Upper lobe of left lung (tissue), 6 donors: Measurements from ENCODE around the gene JMJD1C. TPM values are rescaled to one million over a fixed set of nuclear protein-coding genes. Genes with fewer than 3 reads are reported as not detected.

ENCODE experiments used
- ATAC-seq, 2 donors: fragments of 200-7000 bp; cut with Tn5 transposase; one replicate each; pipeline ENCODE4 v1.9.1; 2022; ENCODE audit warnings: mild to moderate bottlenecking in 2 of 2, moderate library complexity in 2 of 2; ENCODE audit not compliant: low FRiP score in 2 of 2
- DNase-seq, 2 donors: peaks; one replicate each; pipeline ENCODE4 v3.0.0-alpha.2; 2019 to 2020
- H3K27ac ChIP-seq, 4 donors: fragments of 200-600 bp; sonication (generic); one replicate each; pipeline ENCODE4 v1.5.1; 2016 to 2019
- H3K27me3 ChIP-seq, 4 donors: fragments of 200-600 bp; sonication (generic); one replicate each; pipeline ENCODE4 v1.5.1; 2017 to 2019
- H3K36me3 ChIP-seq, 4 donors: fragments of 200-600 bp; sonication (generic); one replicate each; pipeline ENCODE4 v1.5.1; 2016 to 2019
- H3K4me1 ChIP-seq, 4 donors: fragments of 200-600 bp; sonication (generic); one replicate each; pipeline ENCODE4 v1.5.1; 2018 to 2019
- H3K4me3 ChIP-seq, 4 donors: fragments of 200-600 bp; sonication (generic); one replicate each; pipeline ENCODE4 v1.5.1; 2017 to 2019; ENCODE audit warnings: mild to moderate bottlenecking in 2 of 4, moderate library complexity in 1 of 4
- H3K9me3 ChIP-seq, 4 donors: fragments of 200-600 bp; sonication (generic); one replicate each; pipeline ENCODE4 v1.5.1; 2018 to 2019
- EP300 ChIP-seq, 4 donors: sonication (generic); formaldehyde crosslinking; IDR thresholded peaks; one replicate each; pipeline ENCODE4 v1.5.1; 2017; ENCODE audit warnings: antibody characterized with exemption in 4 of 4, control low read depth in 2 of 4
- POLR2A ChIP-seq, 4 donors: fragments of 450-650 bp; IDR thresholded peaks; one replicate each; pipeline ENCODE4 v1.5.1; 2016 to 2017; ENCODE audit warnings: antibody characterized with exemption in 4 of 4, mild to moderate bottlenecking in 2 of 4
- POLR2AphosphoS5 ChIP-seq, 2 donors: sonication (generic); formaldehyde crosslinking; IDR thresholded peaks; one replicate each; pipeline ENCODE4 v1.5.1; 2017; ENCODE audit warnings: antibody characterized with exemption in 2 of 2
- WGBS, 2 donors: methylation state at CpG; one replicate each; pipeline ENCODE4 v1.1.5; 2017 to 2018; 5-methylcytosine and 5-hydroxymethylcytosine counted together
- total RNA-seq, 6 donors: library from RNA; depleted of rRNA in 4 of 6; stranded (reverse); fragments of >200 nt in 4 of 6; gene quantifications; one replicate each; pipeline versions ENCODE4 v1.1.0 to v1.2.1, GENCODE V29; 2016 to 2021
- TF ChIP-seq, protein P1 (sequence below), 6 experiments: fragments of 450-650 bp in 4 of 6; fragments of 200-600 bp in 2 of 6; sonication (generic) in 2 of 6; IDR thresholded peaks; one replicate each; pipeline ENCODE4 v1.5.1; 2016 to 2019; ENCODE audit warnings: antibody characterized with exemption in 6 of 6
- donor health status: DM: no; HTN: no; CAD: no; lungs with moderate emphysema.
- donor health status: DM: no; HTN: yes; CAD: no; lungs with severe emphysema.

Gene JMJD1C
- total RNA-seq, 6 donors from 2014 or later, result 80.2 to 130 (median 94.2) TPM

DNA sequence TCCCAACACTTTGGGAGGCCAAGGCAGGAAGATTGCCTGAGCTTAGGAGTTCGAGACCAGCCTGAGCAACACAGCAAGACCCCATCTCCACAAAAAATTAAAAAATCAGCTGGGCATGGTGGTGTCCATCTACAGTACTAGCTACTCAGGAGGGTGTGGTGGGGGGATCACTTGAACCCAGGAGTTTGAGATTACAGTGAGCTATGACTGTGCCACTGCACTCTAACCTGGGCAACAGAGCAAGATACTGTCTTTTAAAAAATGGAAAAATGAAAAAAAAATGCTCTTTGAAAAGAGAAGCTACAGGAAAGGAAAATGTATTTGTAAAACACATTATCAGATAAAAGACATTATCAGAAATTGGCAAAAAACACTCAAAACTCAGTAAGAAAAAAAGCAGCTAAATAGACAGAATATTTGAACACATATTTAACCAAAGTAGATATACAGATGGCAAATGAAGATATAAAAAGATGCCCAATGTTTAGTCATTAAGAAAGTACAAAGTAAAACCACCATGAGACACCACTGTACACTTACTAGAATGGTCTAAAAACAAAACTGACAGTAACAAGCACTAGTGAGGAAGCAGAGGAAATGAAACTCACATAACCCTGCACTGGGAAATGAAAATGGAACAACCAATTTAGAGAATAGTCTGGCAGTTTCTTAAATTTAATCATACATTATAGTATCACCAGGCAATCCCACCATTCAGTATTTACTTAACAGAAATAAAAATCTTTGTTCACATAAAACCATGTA is 292.1 kb downstream of the JMJD1C start:
- H3K4me1 ChIP-seq, result peaks cover 0 to 5% (median 3%) of the 10 kb centered on the region in 4 donors
- WGBS, 2 donors, result 91 to 93% methylated on average over 1 of the region's 1 CpG
- no peak overlapping the region for H3K4me3 ChIP-seq
- no peak overlapping the region for H3K27ac ChIP-seq
- no peaks in the 10 kb centered on the region for H3K27me3 ChIP-seq
- ATAC-seq (peak in 1 of 2 donors; percentile 70), DNase-seq (no peak)
- H3K9me3 ChIP-seq, result no peaks in the 10 kb centered on the region
- H3K36me3 ChIP-seq, result peaks cover 13 to 66% (median 22%) of the 10 kb centered on the region in 4 donors
- TF ChIP-seq POLR2AphosphoS5 (IDR thresholded peaks at IDR 0.05), result no peak

DNA sequence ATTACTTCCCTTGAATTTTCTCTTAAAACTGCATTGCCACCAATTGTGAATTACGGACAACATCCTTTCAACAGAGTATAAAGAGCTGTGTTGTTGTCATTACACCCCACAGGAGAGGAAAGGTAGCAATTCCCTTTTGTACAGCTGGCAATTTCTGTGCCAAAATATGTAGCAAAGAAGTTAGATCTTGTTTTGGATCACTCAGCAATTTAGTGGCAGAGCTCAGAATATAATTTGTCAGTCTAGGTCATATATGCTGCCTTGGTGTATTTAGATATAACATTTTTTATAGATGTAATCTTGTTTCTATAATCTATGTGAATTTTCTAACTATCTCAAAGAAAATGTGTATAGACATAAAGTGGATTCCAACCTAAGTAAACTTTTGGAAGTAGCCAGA is 293.9 kb downstream of the JMJD1C start:
- DNase-seq (no peak), ATAC-seq (no peak)
- Histone ChIP-seq H3K4me3 (no peak overlapping the region), H3K36me3 (peaks cover 6 to 63% (median 13%) of the 10 kb centered on the region in 4 donors), H3K9me3 (no peaks in the 10 kb centered on the region), H3K4me1 (peaks cover 0 to 5% (median 3%) of the 10 kb centered on the region in 4 donors), H3K27me3 (no peaks in the 10 kb centered on the region), H3K27ac (no peak overlapping the region)
- TF ChIP-seq POLR2AphosphoS5 (IDR thresholded peaks at IDR 0.05) (no peak), POLR2A (IDR thresholded peaks at IDR 0.05) (no peak), EP300 (IDR thresholded peaks at IDR 0.05) (no peak)
- TF ChIP-seq, protein P1, sequence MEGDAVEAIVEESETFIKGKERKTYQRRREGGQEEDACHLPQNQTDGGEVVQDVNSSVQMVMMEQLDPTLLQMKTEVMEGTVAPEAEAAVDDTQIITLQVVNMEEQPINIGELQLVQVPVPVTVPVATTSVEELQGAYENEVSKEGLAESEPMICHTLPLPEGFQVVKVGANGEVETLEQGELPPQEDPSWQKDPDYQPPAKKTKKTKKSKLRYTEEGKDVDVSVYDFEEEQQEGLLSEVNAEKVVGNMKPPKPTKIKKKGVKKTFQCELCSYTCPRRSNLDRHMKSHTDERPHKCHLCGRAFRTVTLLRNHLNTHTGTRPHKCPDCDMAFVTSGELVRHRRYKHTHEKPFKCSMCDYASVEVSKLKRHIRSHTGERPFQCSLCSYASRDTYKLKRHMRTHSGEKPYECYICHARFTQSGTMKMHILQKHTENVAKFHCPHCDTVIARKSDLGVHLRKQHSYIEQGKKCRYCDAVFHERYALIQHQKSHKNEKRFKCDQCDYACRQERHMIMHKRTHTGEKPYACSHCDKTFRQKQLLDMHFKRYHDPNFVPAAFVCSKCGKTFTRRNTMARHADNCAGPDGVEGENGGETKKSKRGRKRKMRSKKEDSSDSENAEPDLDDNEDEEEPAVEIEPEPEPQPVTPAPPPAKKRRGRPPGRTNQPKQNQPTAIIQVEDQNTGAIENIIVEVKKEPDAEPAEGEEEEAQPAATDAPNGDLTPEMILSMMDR (IDR thresholded peaks at IDR 0.05), result no peak
- 94 to 97% methylated on average over 1 of the region's 1 CpG for WGBS, 2 donors

DNA sequence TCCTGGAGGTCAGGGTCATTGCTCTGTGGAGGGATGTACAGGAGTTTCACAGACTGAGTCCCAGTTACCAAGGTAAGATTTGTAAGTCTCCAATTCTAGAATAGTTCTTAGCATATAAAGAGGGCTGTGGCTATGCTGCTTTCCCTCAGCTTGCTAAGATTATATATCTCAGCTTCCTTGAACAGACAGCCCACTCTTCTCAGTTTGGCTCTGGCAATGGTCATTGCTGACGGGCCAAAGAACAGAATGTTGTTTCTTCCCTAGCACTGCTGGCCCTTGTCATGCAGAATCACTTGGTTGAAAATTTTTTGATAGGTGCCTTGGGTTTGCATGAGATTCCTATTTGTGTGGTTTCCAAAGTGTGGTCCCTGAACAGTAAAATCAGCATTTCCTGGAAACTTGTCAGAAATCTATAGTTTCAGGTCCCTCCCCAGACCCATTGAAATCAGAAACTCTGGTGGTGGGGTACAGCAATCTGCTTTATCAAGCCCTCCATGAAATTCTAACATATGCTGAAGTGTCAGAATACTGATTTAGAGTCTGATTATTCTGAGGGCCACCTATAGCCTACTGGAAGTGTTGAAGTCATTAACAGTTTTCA is 294.4 kb downstream of the JMJD1C start:
- H3K4me3 ChIP-seq, result no peak overlapping the region
- no peak for ATAC-seq
- peaks cover 6 to 57% (median 13%) of the 10 kb centered on the region in 4 donors for H3K36me3 ChIP-seq
- H3K9me3 ChIP-seq, result no peaks in the 10 kb centered on the region
- TF ChIP-seq POLR2AphosphoS5 (IDR thresholded peaks at IDR 0.05) (no peak), POLR2A (IDR thresholded peaks at IDR 0.05) (no peak), EP300 (IDR thresholded peaks at IDR 0.05) (no peak)
- no peaks in the 10 kb centered on the region for H3K27me3 ChIP-seq
- no peak overlapping the region for H3K27ac ChIP-seq
- H3K4me1 ChIP-seq, result peaks cover 0 to 5% (median 3%) of the 10 kb centered on the region in 4 donors
- 69 to 80% methylated on average over 1 of the region's 1 CpG for WGBS, 2 donors
- no peak for DNase-seq

DNA sequence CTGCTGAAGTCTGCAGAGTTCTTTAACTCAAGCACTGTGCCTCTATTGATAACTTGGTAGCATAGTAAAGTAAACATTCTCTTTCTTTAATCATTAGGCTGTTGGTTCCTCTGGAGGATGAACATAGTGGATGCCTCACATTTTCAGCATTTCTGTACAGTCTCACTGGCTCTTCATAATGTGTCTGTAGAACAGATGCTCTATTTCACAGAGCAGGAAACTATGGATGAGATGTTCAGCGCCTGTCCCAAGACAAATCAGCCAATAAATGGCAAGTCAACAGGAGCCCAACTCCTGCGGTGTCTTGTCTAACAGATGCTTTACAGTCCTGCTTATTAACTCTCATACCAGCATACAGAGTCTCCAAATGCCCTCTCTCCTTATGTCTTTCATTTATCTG is 296.2 kb downstream of the JMJD1C start:
- ATAC-seq (no peak), DNase-seq (no peak)
- peak overlapping the region in 1 of 4 donors; percentile 28 for H3K27ac ChIP-seq
- H3K27me3 ChIP-seq, result no peaks in the 10 kb centered on the region
- H3K9me3 ChIP-seq, result no peaks in the 10 kb centered on the region
- peaks cover 2 to 48% (median 6%) of the 10 kb centered on the region in 4 donors for H3K36me3 ChIP-seq
- H3K4me1 ChIP-seq, result peaks cover 0 to 5% (median 3%) of the 10 kb centered on the region in 4 donors
- WGBS, 2 donors, result 80 to 87% methylated on average over 2 of the region's 2 CpGs
- TF ChIP-seq EP300 (IDR thresholded peaks at IDR 0.05) (no peak), POLR2AphosphoS5 (IDR thresholded peaks at IDR 0.05) (no peak), POLR2A (IDR thresholded peaks at IDR 0.05) (no peak)
- TF ChIP-seq, protein P1 (IDR thresholded peaks at IDR 0.05), result no peak
- H3K4me3 ChIP-seq, result no peak overlapping the region

DNA sequence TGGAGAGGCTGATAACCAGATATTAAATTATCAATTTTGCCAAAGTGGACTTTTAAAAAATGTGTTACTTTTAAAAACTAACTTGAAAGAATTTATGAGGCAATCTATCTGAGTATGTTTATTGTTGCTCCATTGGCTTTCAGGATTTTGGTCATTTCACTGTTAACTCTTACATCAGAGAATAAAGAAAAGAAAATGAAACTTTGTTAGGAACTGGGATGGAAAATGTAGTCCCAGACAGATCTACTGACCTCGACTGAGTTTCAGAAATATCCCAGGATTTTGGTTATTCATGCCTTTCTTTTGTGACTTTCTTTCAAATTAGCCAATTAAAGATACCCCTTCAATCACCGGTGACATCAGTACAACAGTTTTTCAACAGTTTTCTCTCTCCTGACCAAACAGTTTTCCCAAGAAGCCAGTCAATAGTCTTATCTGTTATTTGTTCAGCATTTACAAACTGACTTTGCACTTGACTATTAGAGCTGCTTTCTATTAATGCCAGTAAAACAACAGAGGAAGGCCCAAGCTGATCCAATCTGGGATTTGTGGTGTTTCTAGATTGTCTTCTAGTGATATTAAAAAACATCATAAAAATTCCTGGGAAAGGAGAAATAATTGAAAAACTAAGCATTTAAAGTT is 296.8 kb downstream of the JMJD1C start:
- peaks cover 0 to 5% (median 4%) of the 10 kb centered on the region in 4 donors for H3K4me1 ChIP-seq

More for the DNA sequence above, 296.8 kb downstream of the JMJD1C start:
- Histone ChIP-seq H3K9me3 (no peaks in the 10 kb centered on the region), H3K27ac (no peak overlapping the region), H3K36me3 (peaks cover 3 to 51% (median 9%) of the 10 kb centered on the region in 4 donors), H3K4me3 (no peak overlapping the region), H3K27me3 (no peaks in the 10 kb centered on the region)
- WGBS, 2 donors, result 71% methylated on average over 2 of the region's 2 CpGs
- TF ChIP-seq POLR2A (IDR thresholded peaks at IDR 0.05) (no peak), EP300 (IDR thresholded peaks at IDR 0.05) (no peak), POLR2AphosphoS5 (IDR thresholded peaks at IDR 0.05) (no peak)
- TF ChIP-seq, protein P1 (IDR thresholded peaks at IDR 0.05), result no peak
- no peak for ATAC-seq
- DNase-seq, result no peak
